Naive thymus-derived CD4-positive, alpha-beta T cell (primary cell): ENCODE data around the gene DOCK2. TPM values are rescaled to one million over a fixed set of nuclear protein-coding genes. Genes with fewer than 3 reads are reported as not detected.
A peak's percentile ranks its signal among the peaks of the same experiment; 100 is the strongest.

Experiments
- ATAC-seq: fragments of 150-1000 bp; cut with Tn5 transposase; 2 replicates; pipeline ENCODE4 v1.10.0; 2021; ENCODE audit warnings: mild to moderate bottlenecking, moderate library complexity
- CTCF ChIA-PET: fragments of 350-600 bp; sonication (Branson Sonifier 250); formaldehyde crosslinking; loops from one replicate; lab custom pipeline; 2021; ENCODE audit warnings: antibody characterized with exemption; lab: Charles Lee
- POLR2A ChIA-PET: fragments of 350-600 bp; sonication (Branson Sonifier 250); formaldehyde crosslinking; loops from one replicate; lab custom pipeline; 2021; ENCODE audit warnings: antibody characterized with exemption, inconsistent platforms; lab: Charles Lee
- DNase-seq, 9 donors: peaks; one replicate each; pipeline versions ENCODE4 v3.0.0 to v3.0.0-alpha.2; 2020 to 2022; ENCODE audit warnings: mixed read lengths in 1 of 9
- H3K27ac ChIP-seq: one replicate; pipeline ENCODE4 v1.7.0; 2013; ENCODE audit warnings: mild to moderate bottlenecking, low read depth, low read length, moderate library complexity
- H3K27me3 ChIP-seq, 2 donors: one replicate each; pipeline ENCODE4 v1.7.0; 2013; ENCODE audit warnings: low read length in 2 of 2, mild to moderate bottlenecking in 2 of 2, moderate library complexity in 2 of 2; ENCODE audit not compliant: control insufficient read depth in 2 of 2, insufficient read depth in 2 of 2
- H3K36me3 ChIP-seq, 3 experiments: 1 replicate in 2 of 3; 2 replicates in 1 of 3; pipeline ENCODE4 v1.7.0; 2013; ENCODE audit warnings: low read length in 3 of 3, mild to moderate bottlenecking in 3 of 3, moderate library complexity in 1 of 3; ENCODE audit not compliant: insufficient read depth in 3 of 3, control insufficient read depth in 2 of 3
- H3K4me1 ChIP-seq, 2 donors: one replicate each; pipeline ENCODE4 v1.7.0; 2013; ENCODE audit warnings: low read length in 2 of 2, mild to moderate bottlenecking in 2 of 2, moderate library complexity in 1 of 2; ENCODE audit not compliant: control insufficient read depth in 2 of 2, insufficient read depth in 2 of 2
- H3K4me3 ChIP-seq: 2 replicates; pipeline ENCODE4 v1.7.0; 2013; ENCODE audit warnings: mild to moderate bottlenecking, low read length
- H3K9me3 ChIP-seq, 3 experiments: 1 replicate in 2 of 3; 2 replicates in 1 of 3; pipeline ENCODE4 v1.7.0; 2013; ENCODE audit warnings: low read length in 3 of 3; ENCODE audit not compliant: control insufficient read depth in 2 of 3
- H3K27ac Mint-ChIP-seq, 9 donors: one replicate each; pipeline ENCODE4 v1.8.0; 2020 to 2022; ENCODE audit warnings: mixed read lengths in 9 of 9, mild to moderate bottlenecking in 8 of 9, moderate library complexity in 5 of 9, inconsistent platforms in 2 of 9
- H3K27me3 Mint-ChIP-seq, 5 donors: one replicate each; pipeline ENCODE4 v1.8.0; 2021 to 2022; ENCODE audit warnings: mixed read lengths in 5 of 5, mild to moderate bottlenecking in 1 of 5
- H3K36me3 Mint-ChIP-seq, 5 donors: one replicate each; pipeline ENCODE4 v1.8.0; 2020 to 2022; ENCODE audit warnings: mixed read lengths in 5 of 5, mild to moderate bottlenecking in 3 of 5, inconsistent platforms in 1 of 5
- H3K4me1 Mint-ChIP-seq, 7 donors: one replicate each; pipeline ENCODE4 v1.8.0; 2020 to 2022; ENCODE audit warnings: mixed read lengths in 7 of 7, mild to moderate bottlenecking in 3 of 7, inconsistent platforms in 1 of 7
- H3K4me3 Mint-ChIP-seq, 10 donors: one replicate each; pipeline ENCODE4 v1.8.0; 2020 to 2022; ENCODE audit warnings: mild to moderate bottlenecking in 10 of 10, mixed read lengths in 10 of 10, moderate library complexity in 6 of 10, inconsistent platforms in 2 of 10
- H3K9me3 Mint-ChIP-seq, 11 donors: one replicate each; pipeline ENCODE4 v1.8.0; 2020 to 2022; ENCODE audit warnings: mixed read lengths in 11 of 11, mild to moderate bottlenecking in 4 of 11, inconsistent platforms in 1 of 11, moderate library complexity in 1 of 11
- intact Hi-C, 2 donors: fragments of 100-400 bp; cut with micrococcal nuclease; formaldehyde crosslinking; loops; one replicate each; pipeline ENCODE4 v1.15.1; 2023
- polyA plus RNA-seq, 2 donors: library from polyadenylated mRNA; unstranded; fragments of 300-500 nt; fragmentation: Illumina TruSeq; gene quantifications; one replicate each; pipeline ENCODE4 v1.2.3, GENCODE V29; 2021
- total RNA-seq, 6 experiments: library from RNA in 5 of 6; stranded (reverse) in 5 of 6; gene quantifications; 1 replicate in 5 of 6; 2 replicates in 1 of 6; pipeline ENCODE4 v1.2.3 and lab custom pipeline; 2021 to 2026

Gene DOCK2
- total and polyA plus RNA-seq, 7 experiments from 2014 or later, result 63.7 to 345 (median 202) TPM

GRCh38 chr5:169626779-169627178 lies 10.3 kb upstream of the DOCK2 start:
- ATAC-seq (no peak), DNase-seq (no peak)
- Mint-ChIP-seq H3K9me3 (peaks cover 0 to 10% (median 0%) of the 10 kb centered on the region in 11 donors), H3K27me3 (peaks cover 0 to 29% (median 0%) of the 10 kb centered on the region in 5 donors), H3K4me3 (no peak overlapping the region), H3K36me3 (peaks cover 0 to 5% (median 0%) of the 10 kb centered on the region in 5 donors), H3K27ac (no peak overlapping the region), H3K4me1 (peaks cover 0 to 9% (median 3%) of the 10 kb centered on the region in 7 donors)
- Histone ChIP-seq H3K27me3 (no peaks in the 10 kb centered on the region), H3K36me3 (no peaks in the 10 kb centered on the region), H3K9me3 (no peaks in the 10 kb centered on the region), H3K27ac (no peak overlapping the region), H3K4me1 (no peaks in the 10 kb centered on the region), H3K4me3 (no peak overlapping the region)
- POLR2A ChIA-PET, result no interaction called here
- intact Hi-C loops, result no loop called here
- CTCF ChIA-PET, result no interaction called here

DNA sequence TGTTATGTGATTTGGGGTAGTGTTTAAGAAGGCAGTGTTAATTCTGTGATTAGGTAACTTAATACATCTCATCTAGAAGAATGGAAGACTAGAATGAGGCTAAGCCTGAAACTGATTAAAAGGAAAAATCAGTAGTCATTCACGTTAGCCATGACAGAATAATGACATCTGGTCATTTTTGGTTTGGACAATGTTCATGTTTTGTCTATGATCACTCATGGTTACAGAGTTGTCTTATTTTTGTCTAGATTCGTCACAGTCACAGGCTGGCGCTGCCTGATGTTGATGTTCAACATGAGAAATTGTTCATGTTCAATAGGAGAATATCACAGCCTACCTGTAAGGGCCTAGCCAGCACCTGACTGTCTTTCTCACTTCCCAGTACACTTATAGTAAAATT lies 9.5 kb upstream of the DOCK2 start:
- Mint-ChIP-seq H3K36me3 (peaks cover 0 to 5% (median 0%) of the 10 kb centered on the region in 5 donors), H3K27me3 (peaks cover 0 to 34% (median 0%) of the 10 kb centered on the region in 5 donors), H3K27ac (no peak overlapping the region), H3K4me1 (peaks cover 0 to 9% (median 3%) of the 10 kb centered on the region in 7 donors), H3K4me3 (no peak overlapping the region), H3K9me3 (peaks cover 0 to 10% (median 0%) of the 10 kb centered on the region in 11 donors)
- no peaks in the 10 kb centered on the region for H3K4me1 ChIP-seq
- CTCF ChIA-PET, result no interaction called here
- ATAC-seq (no peak), DNase-seq (no peak)
- H3K4me3 ChIP-seq, result no peak overlapping the region
- POLR2A ChIA-PET, result no interaction called here
- H3K36me3 ChIP-seq, result no peaks in the 10 kb centered on the region
- no peak overlapping the region for H3K27ac ChIP-seq
- H3K9me3 ChIP-seq, result no peaks in the 10 kb centered on the region
- H3K27me3 ChIP-seq, result no peaks in the 10 kb centered on the region
- intact Hi-C loops, result no loop called here

DNA sequence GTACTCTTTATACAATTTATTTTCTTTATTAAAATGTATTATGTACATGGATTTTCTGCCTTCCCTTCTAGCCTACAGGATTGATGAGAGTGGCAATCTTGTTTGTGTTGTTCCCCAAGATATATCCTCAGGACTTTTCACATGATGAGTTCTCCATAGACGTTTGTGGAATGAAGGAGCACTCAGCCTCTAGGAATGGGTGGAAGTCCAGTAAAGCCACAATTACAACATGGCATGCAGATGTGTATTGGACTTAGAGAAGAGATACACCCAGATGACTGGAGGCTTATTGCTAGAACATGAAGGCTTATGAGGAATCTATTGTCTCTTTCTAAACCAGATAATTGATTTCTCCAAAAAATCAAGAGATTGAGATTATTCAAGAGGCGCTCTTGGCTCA lies 8.2 kb upstream of the DOCK2 start:
- DNase-seq (no peak), ATAC-seq (no peak)
- Histone ChIP-seq H3K4me1 (no peaks in the 10 kb centered on the region), H3K27me3 (no peaks in the 10 kb centered on the region), H3K27ac (no peak overlapping the region), H3K9me3 (no peaks in the 10 kb centered on the region), H3K36me3 (no peaks in the 10 kb centered on the region), H3K4me3 (no peak overlapping the region)
- ChIA-PET POLR2A (no interaction called here), CTCF (no interaction called here)
- peaks cover 0 to 24% (median 0%) of the 10 kb centered on the region in 5 donors for H3K27me3 Mint-ChIP-seq
- peaks cover 0 to 6% (median 0%) of the 10 kb centered on the region in 11 donors for H3K9me3 Mint-ChIP-seq
- H3K36me3 Mint-ChIP-seq, result peaks cover 0 to 3% (median 0%) of the 10 kb centered on the region in 5 donors
- H3K4me1 Mint-ChIP-seq, result peaks cover 0 to 8% (median 3%) of the 10 kb centered on the region in 7 donors
- no peak overlapping the region for H3K4me3 Mint-ChIP-seq
- intact Hi-C loops, result no loop called here
- H3K27ac Mint-ChIP-seq, result no peak overlapping the region

DNA sequence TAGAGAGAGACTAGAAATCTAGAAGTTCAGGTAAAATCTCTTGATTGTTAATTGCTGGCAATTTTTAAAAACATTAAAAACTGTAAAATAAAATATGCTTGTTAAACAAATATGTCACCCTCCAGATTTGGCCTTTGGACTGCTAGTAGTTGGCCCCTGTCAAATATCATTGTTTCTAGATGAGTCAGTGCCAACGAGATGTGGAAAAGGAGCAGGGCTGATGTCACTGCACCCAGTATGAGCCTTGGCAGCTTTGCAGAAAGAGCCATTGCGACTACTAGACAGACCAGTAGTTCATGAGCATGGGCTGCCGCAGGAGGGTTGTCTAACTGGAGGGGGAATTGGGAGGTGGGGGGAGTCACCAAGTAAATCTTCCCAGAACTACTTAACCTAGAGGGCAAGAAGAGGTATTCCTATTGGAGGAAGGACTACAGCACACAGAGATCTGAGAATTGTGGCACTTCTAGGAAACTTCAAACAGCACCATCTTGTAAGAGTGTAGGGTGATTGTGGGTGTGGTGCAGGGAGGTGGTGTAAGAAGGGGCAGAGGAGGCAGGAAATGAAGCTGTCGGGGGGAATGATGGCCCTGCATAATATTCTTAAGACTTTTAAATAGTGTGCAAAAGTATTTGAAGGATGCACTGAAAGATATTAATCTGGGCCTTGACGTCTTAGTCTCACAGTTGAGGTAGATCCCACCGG lies 7.1 kb upstream of the DOCK2 start:
- peaks cover 0 to 6% (median 1%) of the 10 kb centered on the region in 11 donors for H3K9me3 Mint-ChIP-seq
- no peaks in the 10 kb centered on the region for H3K9me3 ChIP-seq
- H3K27me3 ChIP-seq, result no peaks in the 10 kb centered on the region
- no peak for DNase-seq
- ATAC-seq, result no peak
- H3K36me3 ChIP-seq, result no peaks in the 10 kb centered on the region
- no peaks in the 10 kb centered on the region for H3K4me1 ChIP-seq
- peaks cover 0 to 5% (median 0%) of the 10 kb centered on the region in 7 donors for H3K4me1 Mint-ChIP-seq
- ChIA-PET CTCF (no interaction called here), POLR2A (no interaction called here)
- no peak overlapping the region for H3K4me3 ChIP-seq
- peaks cover 0 to 4% (median 0%) of the 10 kb centered on the region in 5 donors for H3K36me3 Mint-ChIP-seq
- H3K27me3 Mint-ChIP-seq, result peaks cover 0 to 15% (median 0%) of the 10 kb centered on the region in 5 donors
- no peak overlapping the region for H3K27ac ChIP-seq
- intact Hi-C loops, result no loop called here
- peak overlapping the region in 1 of 9 donors; percentile 7 for H3K27ac Mint-ChIP-seq
- H3K4me3 Mint-ChIP-seq, result no peak overlapping the region

- Histone ChIP-seq H3K27ac (no peak overlapping the region), H3K27me3 (no peaks in the 10 kb centered on the region), H3K36me3 (no peaks in the 10 kb centered on the region), H3K4me3 (no peak overlapping the region), H3K4me1 (no peaks in the 10 kb centered on the region), H3K9me3 (no peaks in the 10 kb centered on the region)
- Mint-ChIP-seq H3K27ac (no peak overlapping the region), H3K36me3 (peaks cover 0 to 2% (median 0%) of the 10 kb centered on the region in 5 donors), H3K27me3 (peaks cover 0 to 10% (median 0%) of the 10 kb centered on the region in 5 donors), H3K9me3 (peaks cover 0 to 6% (median 1%) of the 10 kb centered on the region in 11 donors), H3K4me1 (peaks cover 0 to 7% (median 5%) of the 10 kb centered on the region in 7 donors), H3K4me3 (no peak overlapping the region)
- POLR2A ChIA-PET, result no interaction called here
- intact Hi-C loops, result no loop called here
- ATAC-seq, result no peak
- no peak for DNase-seq
- CTCF ChIA-PET, result interaction anchor here (1.2 kb wide), 1 partner anchor 9 kb away, joined by 4 read pairs; no protein-coding TSS in a partner anchor
Observed at GRCh38 chr5:169631360-169631759, 5.7 kb upstream of the DOCK2 start.

DNA sequence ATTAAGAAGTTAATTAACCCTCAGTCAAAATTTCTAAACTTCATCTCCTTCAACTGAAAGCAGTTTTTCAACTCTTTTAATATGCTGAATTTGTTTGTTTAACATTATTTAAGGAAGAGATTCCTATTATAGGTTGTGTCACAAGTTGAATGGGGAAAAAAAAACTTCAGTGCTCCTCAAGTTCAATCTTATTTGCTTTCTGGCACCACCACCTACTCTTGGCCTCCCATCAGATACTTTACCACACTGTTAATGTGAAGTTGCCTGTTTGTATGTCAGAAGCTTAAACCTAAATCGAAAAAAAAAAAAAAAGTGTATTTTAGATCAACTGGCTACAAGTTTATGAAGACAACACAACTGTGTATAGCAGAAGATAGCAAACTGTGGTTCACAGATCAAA lies 4.1 kb upstream of the DOCK2 start:
- H3K27me3 Mint-ChIP-seq, result peaks cover 0 to 10% (median 0%) of the 10 kb centered on the region in 5 donors
- H3K9me3 Mint-ChIP-seq, result peaks cover 0 to 6% (median 2%) of the 10 kb centered on the region in 11 donors
- no peak overlapping the region for H3K4me3 Mint-ChIP-seq
- ATAC-seq (no peak), DNase-seq (no peak)
- no peak overlapping the region for H3K27ac ChIP-seq
- no peaks in the 10 kb centered on the region for H3K27me3 ChIP-seq
- CTCF ChIA-PET, result no interaction called here
- peaks cover 0 to under 1% of the 10 kb centered on the region in 2 donors for H3K4me1 ChIP-seq
- H3K4me3 ChIP-seq, result no peak overlapping the region
- POLR2A ChIA-PET, result no interaction called here
- H3K36me3 ChIP-seq, result no peaks in the 10 kb centered on the region
- intact Hi-C loops, result no loop called here
- peaks cover 3 to 15% (median 11%) of the 10 kb centered on the region in 7 donors for H3K4me1 Mint-ChIP-seq
- no peak overlapping the region for H3K27ac Mint-ChIP-seq
- peaks cover 0 to 6% (median under 1%) of the 10 kb centered on the region in 5 donors for H3K36me3 Mint-ChIP-seq
- no peaks in the 10 kb centered on the region for H3K9me3 ChIP-seq
